Measurements from ENCODE around the gene CYB5R2. TPM values are rescaled to one million over a fixed set of nuclear protein-coding genes. Genes with fewer than 3 reads are reported as not detected.

Gene CYB5R2
- total and polyA plus RNA-seq, 2 donors (not counting 1 experiment from before 2014, with no cell fraction given): 1.4 to 4.8 TPM

GRCh38 chr11:7667460-7667859 lies 5.8 kb downstream of the CYB5R2 start:
- no peak overlapping the region for H3K9ac ChIP-seq (ENCODE audit: low read length)
- H3K27ac ChIP-seq (ENCODE audit: low read length in 2 of 2): no peak overlapping the region
- no peak overlapping the region for H3K4me3 ChIP-seq (ENCODE audit: control extremely low read depth in 1 of 5, extremely low read depth in 1 of 5, insufficient read depth in 1 of 5, low read depth in 2 of 5, low read length in 4 of 5)
- ATAC-seq (ENCODE audit: low read depth): no peak
- H3K27me3 ChIP-seq (replicated peaks in 1 of 4; ENCODE audit: control extremely low read depth in 1 of 4, control insufficient read depth in 3 of 4, insufficient read depth in 4 of 4, low read length in 3 of 4): peaks cover 0 to 2% (median 0%) of the 10 kb centered on the region in 4 experiments
- H2AFZ ChIP-seq (ENCODE audit: insufficient read depth, low read depth, low read length, poor library complexity, severe bottlenecking): no peak overlapping the region
- no peak for TF ChIP-seq EZH2 (IDR thresholded peaks at IDR 0.05; ENCODE audit: borderline replicate concordance, insufficient read depth, low read depth, low read length, poor library complexity, severe bottlenecking)
- TF ChIP-seq, protein P1, sequence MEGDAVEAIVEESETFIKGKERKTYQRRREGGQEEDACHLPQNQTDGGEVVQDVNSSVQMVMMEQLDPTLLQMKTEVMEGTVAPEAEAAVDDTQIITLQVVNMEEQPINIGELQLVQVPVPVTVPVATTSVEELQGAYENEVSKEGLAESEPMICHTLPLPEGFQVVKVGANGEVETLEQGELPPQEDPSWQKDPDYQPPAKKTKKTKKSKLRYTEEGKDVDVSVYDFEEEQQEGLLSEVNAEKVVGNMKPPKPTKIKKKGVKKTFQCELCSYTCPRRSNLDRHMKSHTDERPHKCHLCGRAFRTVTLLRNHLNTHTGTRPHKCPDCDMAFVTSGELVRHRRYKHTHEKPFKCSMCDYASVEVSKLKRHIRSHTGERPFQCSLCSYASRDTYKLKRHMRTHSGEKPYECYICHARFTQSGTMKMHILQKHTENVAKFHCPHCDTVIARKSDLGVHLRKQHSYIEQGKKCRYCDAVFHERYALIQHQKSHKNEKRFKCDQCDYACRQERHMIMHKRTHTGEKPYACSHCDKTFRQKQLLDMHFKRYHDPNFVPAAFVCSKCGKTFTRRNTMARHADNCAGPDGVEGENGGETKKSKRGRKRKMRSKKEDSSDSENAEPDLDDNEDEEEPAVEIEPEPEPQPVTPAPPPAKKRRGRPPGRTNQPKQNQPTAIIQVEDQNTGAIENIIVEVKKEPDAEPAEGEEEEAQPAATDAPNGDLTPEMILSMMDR (IDR thresholded peaks at IDR 0.05): no peak
- H3K79me2 ChIP-seq (ENCODE audit: control insufficient read depth, insufficient read depth, low read length): no peaks in the 10 kb centered on the region
- H3K27ac Mint-ChIP-seq: no peak overlapping the region
- H3K9me3 Mint-ChIP-seq (ENCODE audit: insufficient read depth): no peaks in the 10 kb centered on the region
- 100% methylated on average over 2 of the region's 2 CpGs for WGBS (ENCODE audit: insufficient coverage)
- no peak overlapping the region for H3K4me2 ChIP-seq (replicated peaks; ENCODE audit: low read depth, low read length, poor library complexity, severe bottlenecking)
- ChIA-PET POLR2A (no interaction called here), CTCF (interaction anchor here (1.0 to 5.6 kb wide), 8 partner anchors 28 to 570 kb away, joined by 3 to 53 read pairs (median 4); no protein-coding TSS in a partner anchor)
- H4K20me1 ChIP-seq (ENCODE audit: control insufficient read depth, insufficient read depth, low read length, poor library complexity, severe bottlenecking): no peaks in the 10 kb centered on the region
- no peak overlapping the region for H3K4me3 Mint-ChIP-seq
- no peaks in the 10 kb centered on the region for H3K36me3 ChIP-seq (replicated peaks in 1 of 2; ENCODE audit: control extremely low read depth in 1 of 2, control insufficient read depth in 1 of 2, extremely low read depth in 1 of 2, insufficient read depth in 2 of 2, low read length in 1 of 2)
- H3K4me1 Mint-ChIP-seq: peaks cover 14% of the 10 kb centered on the region
- H3K9me3 ChIP-seq (ENCODE audit: control extremely low read depth in 1 of 3, control insufficient read depth in 2 of 3, insufficient read depth in 1 of 3, low read length in 2 of 3): no peaks in the 10 kb centered on the region
- H3K27me3 Mint-ChIP-seq: no peaks in the 10 kb centered on the region
- H3K4me1 ChIP-seq (ENCODE audit: control insufficient read depth in 2 of 2, insufficient read depth in 2 of 2, low read length in 2 of 2): peaks cover 2 to 13% of the 10 kb centered on the region in 2 donors
- intact Hi-C loops (cut with micrococcal nuclease): no loop called here
- no peak for DNase-seq

- Histone ChIP-seq H2AFZ (ENCODE audit: insufficient read depth, low read depth, low read length, poor library complexity, severe bottlenecking) (no peak overlapping the region), H3K4me1 (ENCODE audit: control insufficient read depth in 2 of 2, insufficient read depth in 2 of 2, low read length in 2 of 2) (peaks cover 0 to 8% of the 10 kb centered on the region in 2 donors), H3K4me2 (replicated peaks; ENCODE audit: low read depth, low read length, poor library complexity, severe bottlenecking) (no peak overlapping the region), H3K36me3 (replicated peaks in 1 of 2; ENCODE audit: control extremely low read depth in 1 of 2, control insufficient read depth in 1 of 2, extremely low read depth in 1 of 2, insufficient read depth in 2 of 2, low read length in 1 of 2) (no peaks in the 10 kb centered on the region), H3K9me3 (ENCODE audit: control extremely low read depth in 1 of 3, control insufficient read depth in 2 of 3, insufficient read depth in 1 of 3, low read length in 2 of 3) (no peaks in the 10 kb centered on the region), H3K4me3 (ENCODE audit: control extremely low read depth in 1 of 5, extremely low read depth in 1 of 5, insufficient read depth in 1 of 5, low read depth in 2 of 5, low read length in 4 of 5) (no peak overlapping the region), H3K9ac (ENCODE audit: low read length) (no peak overlapping the region), H3K27me3 (replicated peaks in 1 of 4; ENCODE audit: control extremely low read depth in 1 of 4, control insufficient read depth in 3 of 4, insufficient read depth in 4 of 4, low read length in 3 of 4) (no peaks in the 10 kb centered on the region), H3K27ac (ENCODE audit: low read length in 2 of 2) (no peak overlapping the region), H3K79me2 (ENCODE audit: control insufficient read depth, insufficient read depth, low read length) (no peaks in the 10 kb centered on the region), H4K20me1 (ENCODE audit: control insufficient read depth, insufficient read depth, low read length, poor library complexity, severe bottlenecking) (no peaks in the 10 kb centered on the region)
- POLR2A ChIA-PET: no interaction called here
- 92% methylated on average over 6 of the region's 7 CpGs for WGBS (ENCODE audit: insufficient coverage)
- Mint-ChIP-seq H3K4me3 (no peak overlapping the region), H3K9me3 (ENCODE audit: insufficient read depth) (no peaks in the 10 kb centered on the region), H3K27ac (no peak overlapping the region), H3K4me1 (peaks cover 5% of the 10 kb centered on the region), H3K27me3 (no peaks in the 10 kb centered on the region)
- no peak for TF ChIP-seq EZH2 (IDR thresholded peaks at IDR 0.05; ENCODE audit: borderline replicate concordance, insufficient read depth, low read depth, low read length, poor library complexity, severe bottlenecking)
- TF ChIP-seq, protein P1 (IDR thresholded peaks at IDR 0.05): no peak
- intact Hi-C loops (cut with micrococcal nuclease): no loop called here
- DNase-seq (no peak), ATAC-seq (ENCODE audit: low read depth) (no peak)
- CTCF ChIA-PET: interaction anchor here (1.0 to 5.6 kb wide), 21 partner anchors 17 to 854 kb away, joined by 3 to 53 read pairs (median 4); partner anchors contain the start of gene PPFIBP2
Measured at GRCh38 chr11:7666292-7666866, 6.9 kb downstream of the CYB5R2 start.
